ENCODE measurements around the gene ETV5. TPM values are rescaled to one million over a fixed set of nuclear protein-coding genes. Genes with fewer than 3 reads are reported as not detected.
A peak's percentile ranks its signal among the peaks of the same experiment; 100 is the strongest.

ETV5 gene
- 10 to 100 TPM; 15.1 to 26.0 TPM for total RNA-seq
- long read RNA-seq, donor 1, partial matches to known transcripts, result 1 of 3 reads
- long read RNA-seq, donor 1, other reads (novel, unspliced or antisense), result 2 of 3 reads
- long read RNA-seq, donor 2, transcript ETV5-211 (5 exons, 764 nt), result major isoform, 10 of 15 reads
- long read RNA-seq, donor 2, partial matches to known transcripts, result 1 of 15 reads
- long read RNA-seq, donor 2, other reads (novel, unspliced or antisense), result 3 of 15 reads

DNA sequence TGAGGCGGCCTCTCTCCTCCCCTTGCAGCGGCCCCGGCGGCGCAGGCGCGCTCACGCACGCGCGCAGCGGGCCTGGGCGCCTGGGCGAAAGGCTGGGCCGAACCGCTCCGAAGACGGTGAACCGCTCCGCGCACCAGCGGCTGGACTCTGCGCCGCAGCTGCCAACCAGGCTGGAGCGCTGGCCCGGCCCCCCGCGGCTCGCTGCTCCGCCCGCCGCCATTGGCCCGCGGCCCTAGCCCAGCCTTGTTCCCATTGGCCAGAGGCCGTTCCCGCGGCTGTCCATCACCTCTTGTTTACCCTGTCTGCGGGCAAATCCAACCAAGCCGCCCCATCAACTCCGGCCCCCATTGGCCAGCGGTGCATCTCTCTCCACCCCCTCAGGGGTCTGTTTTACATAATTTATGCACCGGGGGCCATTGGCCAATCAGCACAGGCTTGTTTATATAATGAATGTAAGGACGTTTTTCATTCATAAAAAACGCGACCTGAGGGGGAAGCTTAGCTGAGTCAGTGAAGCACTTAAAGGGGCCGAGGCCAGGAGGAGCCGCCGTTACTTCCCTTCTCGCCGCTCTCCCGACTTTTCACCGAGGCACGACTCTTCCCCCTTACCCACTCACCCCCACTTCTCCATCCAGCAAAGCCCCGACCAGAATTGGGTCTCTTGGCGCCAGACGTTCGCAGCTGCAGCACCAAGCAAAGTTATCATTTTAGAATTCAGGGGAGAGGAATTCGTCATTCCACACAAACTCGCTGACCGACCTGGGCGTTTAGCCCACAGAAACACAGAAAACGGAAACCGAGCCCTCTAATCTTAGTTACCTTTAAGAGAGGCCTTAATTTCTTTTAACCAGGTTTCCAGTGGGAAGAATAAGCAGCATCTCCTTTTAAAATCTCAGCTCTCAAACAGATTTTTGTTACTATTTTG, at the start of gene ETV5:
TSS of gene ETV5 (minus strand) at position 149 of the 925 bp plus-strand sequence. CDS start 3,221 bp downstream, outside the sequence.
- intact Hi-C loops (cut with DNase I), result no loop called here
- peak; percentile 100 for DNase-seq (ENCODE audit: low spot score)

DNA sequence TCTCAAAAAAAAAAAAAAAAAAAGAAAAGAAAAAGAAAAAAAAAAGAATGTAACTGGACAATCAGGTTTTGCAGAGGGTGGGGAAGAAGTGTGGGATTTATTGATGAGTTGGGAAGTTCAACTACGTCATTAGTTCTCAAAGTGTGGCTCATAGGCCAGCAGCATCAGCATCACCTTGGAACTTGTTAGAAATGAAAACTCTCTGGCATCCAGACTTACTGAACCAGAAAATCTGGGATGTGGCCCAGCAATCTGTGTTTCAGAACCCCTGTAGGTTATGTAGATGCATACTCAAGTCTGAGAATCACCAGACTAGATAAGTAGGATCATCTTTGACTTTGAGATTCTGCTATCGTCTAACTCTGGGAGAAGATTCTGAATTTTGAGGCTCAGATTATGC, 45.8 kb upstream of the ETV5 start:
- no peak for DNase-seq (ENCODE audit: low spot score)
- intact Hi-C loops (cut with DNase I), result no loop called here

DNA sequence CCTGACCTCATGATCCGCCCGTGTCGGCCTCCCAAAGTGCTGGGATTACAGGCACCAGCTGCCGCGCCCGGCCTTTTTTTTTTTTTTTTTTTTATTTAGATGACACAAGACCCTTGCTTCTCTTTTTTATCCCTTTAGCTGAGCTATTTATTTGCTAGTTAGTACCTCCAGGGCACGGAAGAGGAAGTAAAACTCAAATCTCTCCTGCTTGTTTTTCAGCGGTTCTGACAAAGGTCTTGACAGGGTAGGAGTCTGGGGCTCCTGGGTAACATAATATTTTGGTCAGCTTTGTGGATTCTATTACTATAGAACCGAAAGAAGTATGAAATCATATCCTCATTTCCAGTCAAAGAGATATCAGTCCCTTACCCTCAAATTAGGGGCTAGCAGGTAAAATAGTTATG, 44.0 kb upstream of the ETV5 start:
- no peak for DNase-seq (ENCODE audit: low spot score)
- intact Hi-C loops (cut with DNase I), result no loop called here

DNA sequence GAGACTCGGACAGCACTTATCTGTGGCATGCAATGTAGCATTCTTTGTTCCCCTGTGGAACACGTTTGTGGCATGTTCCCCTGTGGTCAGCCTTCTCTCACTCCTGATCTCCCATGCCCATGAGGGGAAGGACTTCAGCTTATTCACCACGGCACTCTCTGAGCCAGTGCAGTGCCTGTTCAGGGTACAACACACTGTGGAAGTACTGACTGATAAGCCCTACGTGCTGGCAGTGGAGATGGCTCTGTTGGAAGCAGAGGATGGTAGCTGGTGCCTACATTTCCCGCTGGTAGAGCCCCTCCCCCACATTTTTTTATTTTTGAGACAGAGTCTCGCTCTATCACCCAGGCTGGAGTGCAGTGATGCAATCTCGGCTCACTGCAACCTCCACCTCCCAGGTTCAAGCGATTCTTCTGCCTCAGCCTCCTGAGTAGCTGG, 43.5 kb upstream of the ETV5 start:
- DNase-seq (ENCODE audit: low spot score), result no peak
- intact Hi-C loops (cut with DNase I), result no loop called here

DNA sequence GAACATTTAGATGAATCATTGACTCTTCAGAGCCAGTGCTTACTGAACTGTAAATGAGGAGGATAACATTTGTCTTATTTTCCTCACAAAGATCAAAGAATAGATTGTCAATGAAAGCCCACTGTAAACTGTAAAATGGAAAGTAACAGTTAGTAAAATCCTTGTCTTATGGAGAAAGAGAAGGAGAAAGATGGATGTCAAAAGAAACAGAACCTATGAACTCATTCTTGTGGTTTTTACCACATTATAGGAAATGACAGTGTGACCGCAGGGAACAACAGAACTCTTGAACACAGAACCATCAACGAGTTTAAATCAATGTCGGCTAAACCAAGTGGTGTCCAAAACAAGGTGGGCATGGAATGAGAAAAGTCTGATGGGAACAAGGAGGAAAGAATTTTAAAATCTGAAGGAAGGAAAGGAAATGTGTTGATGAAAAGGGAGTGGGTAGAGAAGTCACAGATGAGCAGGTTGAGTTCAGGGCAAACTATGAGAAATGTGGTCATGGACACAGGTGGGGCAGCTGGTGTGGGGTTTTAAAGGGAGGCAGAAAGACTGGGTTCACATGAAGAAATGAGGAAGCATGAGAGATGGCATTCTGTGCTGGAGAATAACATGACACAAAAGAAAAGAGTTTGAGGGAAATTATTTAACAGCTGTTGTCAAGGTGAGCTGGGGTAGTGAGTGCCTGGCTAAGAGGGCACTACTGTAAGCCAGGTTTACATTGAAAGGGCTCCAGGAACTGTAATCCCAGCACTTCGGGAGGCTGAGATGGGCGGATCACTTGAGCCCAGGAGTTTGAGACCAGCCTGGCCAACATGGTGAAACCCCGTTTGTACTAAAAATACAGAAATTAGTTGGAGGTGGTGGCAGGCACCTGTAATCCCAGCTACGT, 42.4 kb upstream of the ETV5 start:
- DNase-seq (ENCODE audit: low spot score), result no peak
- intact Hi-C loops (cut with DNase I), result no loop called here

DNA sequence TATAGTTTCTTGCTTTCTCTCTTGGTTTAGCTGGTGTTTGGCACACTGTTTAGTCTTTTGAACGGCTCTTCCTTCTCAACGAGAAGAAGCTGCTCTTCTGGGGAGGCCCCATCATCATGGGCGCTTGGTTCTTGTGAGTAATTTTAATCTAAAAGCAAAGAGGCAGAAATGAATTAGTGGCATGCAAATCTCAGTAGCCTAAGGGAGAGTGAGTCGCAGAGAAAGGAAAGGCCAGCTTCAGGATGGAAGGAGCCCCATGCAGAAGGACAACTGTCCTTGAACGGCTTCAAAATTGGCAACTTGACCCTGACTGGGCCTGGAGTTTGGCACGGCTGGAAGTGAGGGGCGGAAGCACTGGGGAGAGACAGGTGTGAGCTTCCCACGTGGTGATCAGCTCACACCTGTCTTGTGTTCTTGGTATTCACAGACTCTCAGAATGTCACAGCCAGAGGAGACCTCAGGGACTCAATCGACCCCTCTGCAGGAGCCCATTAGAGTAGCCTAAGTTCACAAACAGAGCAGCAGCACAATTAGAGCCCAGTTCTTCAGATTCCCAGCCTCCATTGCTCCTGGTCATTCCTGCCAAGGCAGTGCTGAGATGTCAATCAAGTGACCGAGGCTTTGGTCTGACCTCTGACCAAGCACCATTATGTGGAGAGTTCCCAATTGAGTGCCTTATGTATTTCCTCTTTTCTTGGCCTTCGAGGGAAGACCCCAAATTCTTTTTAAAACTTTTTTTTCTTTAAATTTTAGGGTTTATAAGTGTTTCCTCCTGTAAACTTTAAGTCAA, 41.3 kb upstream of the ETV5 start:
- DNase-seq (ENCODE audit: low spot score), result no peak
- intact Hi-C loops (cut with DNase I), result no loop called here

DNA sequence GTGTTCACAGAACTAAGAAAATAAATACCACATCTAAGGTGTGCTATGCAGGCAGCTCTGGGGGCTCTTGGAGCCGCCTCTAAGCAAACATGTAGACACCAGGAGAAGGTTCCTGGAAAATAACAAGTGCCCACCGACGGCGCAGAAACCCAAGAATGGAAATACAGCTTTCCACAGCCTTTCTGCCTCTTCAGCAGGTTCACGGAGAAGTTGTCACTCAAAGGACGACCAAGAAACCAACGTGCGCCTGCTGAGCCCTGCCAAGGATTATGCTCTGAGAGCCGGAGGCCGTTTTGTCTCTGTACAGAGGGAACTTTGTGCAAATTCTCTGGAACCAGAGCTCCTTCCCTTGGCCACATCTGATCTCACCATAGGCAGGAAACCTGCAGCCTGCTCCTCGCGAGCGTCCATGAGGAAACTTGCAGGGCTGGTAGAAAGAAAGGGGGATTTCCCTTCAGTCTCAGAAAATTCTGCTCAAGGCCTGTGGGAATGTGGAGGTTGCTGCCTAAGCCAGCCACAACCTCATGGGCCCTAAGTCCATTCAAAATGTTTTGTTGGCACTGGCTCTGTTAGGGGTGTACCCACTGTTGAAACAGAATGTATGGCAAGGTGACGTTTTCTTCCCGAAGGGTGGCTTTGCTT, 40.6 kb upstream of the ETV5 start:
- intact Hi-C loops (cut with DNase I), result no loop called here
- no peak for DNase-seq (ENCODE audit: low spot score)

DNA sequence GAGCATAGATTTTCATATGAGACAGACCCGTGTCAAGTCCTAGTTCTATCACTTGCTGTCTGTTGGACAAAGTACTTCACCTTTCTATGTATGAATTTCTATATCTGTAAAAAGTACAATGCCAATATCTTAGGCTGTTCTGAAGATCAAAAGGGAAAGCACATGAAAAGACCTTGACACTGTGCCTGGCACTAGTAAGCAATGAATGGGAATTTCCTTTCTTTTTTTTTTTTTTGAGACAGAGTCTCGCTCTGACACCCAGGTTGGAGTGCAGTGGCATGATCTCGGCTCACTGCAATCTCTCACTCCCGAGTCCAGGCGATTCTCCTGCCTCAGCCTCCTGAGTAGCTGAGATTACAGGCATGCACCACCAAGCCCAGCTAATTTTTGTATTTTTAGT, 35.4 kb upstream of the ETV5 start:
- no peak for DNase-seq (ENCODE audit: low spot score)
- intact Hi-C loops (cut with DNase I), result no loop called here

DNA sequence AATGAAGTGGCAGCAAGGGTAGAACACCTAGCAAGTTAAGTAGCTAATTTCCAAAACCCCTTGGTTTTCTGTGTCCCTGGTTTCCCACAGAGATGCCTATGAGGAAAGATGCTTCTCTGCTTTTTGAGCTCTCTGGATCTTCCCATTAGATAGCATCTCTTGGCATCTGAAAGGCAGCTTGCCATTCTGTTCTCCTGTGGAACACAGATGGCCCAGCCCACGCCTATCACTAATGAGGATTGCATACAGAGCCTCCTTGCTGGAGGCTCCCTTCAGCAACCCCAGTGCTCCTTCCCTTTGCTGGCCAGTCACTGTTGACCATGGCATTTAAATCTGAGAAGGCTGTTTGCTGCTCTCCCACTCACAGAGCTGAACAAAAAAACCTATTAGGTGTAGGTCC, 34.4 kb upstream of the ETV5 start:
- intact Hi-C loops (cut with DNase I), result no loop called here
- no peak for DNase-seq (ENCODE audit: low spot score)

DNA sequence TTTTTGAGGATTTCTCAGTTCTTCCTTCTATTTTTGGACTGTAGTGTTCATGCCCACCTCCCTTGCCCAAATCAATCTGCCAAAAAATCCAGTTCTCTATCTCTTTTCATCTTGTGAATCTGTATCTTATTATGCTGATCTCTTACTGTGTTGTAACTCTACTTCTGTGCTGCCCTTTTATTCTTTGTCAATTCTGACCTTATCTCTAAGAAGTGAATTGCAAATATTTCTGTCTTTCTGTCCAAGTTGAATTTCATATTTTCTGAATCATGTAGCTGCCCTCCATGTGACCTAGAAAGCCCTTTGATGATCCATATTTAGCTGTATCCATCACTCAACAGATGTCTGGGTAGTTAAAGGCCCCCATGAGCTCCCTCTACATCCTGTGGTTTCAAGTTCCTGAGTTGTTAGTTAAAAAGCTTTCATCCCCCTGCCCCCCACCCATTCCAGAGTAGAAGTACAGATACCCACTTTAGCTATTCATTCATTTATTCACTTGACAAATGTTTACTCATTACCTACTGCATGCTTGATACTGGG, 33.6 kb upstream of the ETV5 start:
- no peak for DNase-seq (ENCODE audit: low spot score)
- intact Hi-C loops (cut with DNase I), result no loop called here

DNA sequence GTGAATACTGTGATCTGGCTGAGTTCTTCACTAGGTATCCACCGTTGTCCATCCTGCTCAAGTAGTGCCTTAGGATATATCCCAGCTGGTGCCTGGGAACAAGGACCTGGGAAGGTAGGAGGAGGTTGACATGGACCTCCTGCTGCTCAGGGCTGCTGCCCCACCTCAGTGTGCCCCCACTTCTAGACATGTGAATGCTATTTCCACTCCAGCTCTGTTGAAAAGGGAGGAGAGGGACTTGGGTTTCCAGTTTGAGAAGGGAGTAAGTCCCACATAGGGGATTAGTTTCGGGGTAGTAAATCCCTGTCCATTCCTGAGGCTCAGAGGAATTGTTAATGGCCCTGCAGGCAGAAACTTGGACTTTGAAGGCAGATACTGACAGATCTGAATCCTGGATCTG, 32.9 kb upstream of the ETV5 start:
- no peak for DNase-seq (ENCODE audit: low spot score)
- intact Hi-C loops (cut with DNase I), result no loop called here

DNA sequence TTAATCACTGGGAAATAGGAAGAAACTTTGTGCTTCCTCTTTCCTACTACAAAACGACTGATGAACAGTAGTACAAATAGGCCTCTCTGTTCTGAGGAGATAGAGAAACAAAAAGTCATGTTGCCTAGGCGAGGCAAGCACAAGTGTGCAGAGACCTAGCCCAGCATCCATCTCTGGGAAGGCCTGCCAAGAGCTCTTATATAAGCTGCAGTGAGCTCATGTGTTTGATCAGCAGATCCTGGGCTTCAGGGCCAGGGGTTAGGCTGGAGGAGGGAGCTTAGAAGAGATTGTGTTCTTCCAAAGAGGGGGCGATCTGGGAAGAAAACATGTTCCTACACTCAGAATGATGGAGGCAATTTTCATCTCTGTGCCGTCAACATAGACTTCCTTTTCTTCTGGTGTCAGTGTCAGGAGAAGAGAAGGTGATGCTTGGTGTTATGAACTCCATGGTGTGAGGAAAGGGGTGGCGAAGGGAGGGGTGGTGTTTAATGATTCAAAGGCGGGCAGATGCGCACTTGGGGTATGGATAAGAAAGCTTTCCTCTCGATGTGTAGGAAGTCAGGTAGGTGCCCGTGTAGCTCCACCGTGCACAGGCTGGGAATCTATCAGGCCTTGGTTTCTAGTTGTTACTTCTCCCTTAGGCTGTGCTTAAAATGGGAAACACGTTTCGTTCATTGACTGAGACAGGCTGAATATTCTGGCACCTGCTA, 29.5 kb upstream of the ETV5 start:
- DNase-seq (ENCODE audit: low spot score), result no peak
- intact Hi-C loops (cut with DNase I), result no loop called here

DNA sequence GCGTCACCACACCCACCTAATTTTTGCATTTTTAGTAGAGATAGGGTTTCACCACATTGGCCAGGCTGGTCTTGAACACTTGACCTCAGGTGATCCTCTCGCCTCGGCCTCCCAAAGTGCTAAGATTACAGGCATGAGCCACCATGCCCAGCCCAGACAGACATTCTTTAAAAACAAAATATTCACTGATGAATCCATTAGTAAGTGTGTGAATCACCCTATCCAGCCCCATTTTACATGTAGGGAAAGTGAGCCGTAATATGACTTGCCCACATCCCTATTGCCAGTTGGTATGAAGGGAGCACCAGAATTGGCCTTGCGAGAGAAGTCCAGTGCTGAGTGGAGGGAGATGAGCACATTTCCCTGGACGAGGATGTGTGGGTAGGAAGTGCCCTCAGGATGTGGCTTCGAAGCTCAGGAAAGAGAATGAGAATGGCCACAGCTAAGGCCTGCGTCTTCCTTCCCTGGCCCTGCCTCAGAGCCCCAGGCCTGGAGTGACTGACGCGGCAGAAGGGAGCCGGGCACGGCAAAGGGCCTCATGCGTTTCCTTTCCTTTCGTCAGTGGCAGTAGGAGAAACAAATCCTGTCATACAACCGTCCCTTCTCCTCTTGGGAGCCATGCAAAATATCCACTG, 28.3 kb upstream of the ETV5 start:
- intact Hi-C loops (cut with DNase I), result no loop called here
- no peak for DNase-seq (ENCODE audit: low spot score)

DNA sequence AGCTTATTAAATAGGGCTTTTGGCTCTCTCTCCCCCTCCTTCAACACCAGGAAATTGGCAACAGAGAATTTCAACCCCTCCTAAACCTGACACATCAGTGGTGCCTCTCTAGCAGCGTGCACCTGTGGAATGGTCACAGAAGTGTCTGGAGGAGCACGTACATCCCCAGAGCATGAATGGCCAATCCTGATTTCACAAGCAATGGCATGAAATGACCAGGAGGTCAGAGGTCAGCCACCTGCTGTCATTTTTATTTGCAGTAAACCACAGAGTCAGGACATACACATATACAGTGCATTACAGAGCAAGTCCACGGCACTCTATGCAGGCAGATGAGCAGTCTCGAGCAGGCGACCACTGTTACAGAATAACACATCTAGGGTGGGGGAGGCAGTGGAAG, 25.1 kb upstream of the ETV5 start:
- DNase-seq (ENCODE audit: low spot score), result no peak
- intact Hi-C loops (cut with DNase I), result no loop called here

DNA sequence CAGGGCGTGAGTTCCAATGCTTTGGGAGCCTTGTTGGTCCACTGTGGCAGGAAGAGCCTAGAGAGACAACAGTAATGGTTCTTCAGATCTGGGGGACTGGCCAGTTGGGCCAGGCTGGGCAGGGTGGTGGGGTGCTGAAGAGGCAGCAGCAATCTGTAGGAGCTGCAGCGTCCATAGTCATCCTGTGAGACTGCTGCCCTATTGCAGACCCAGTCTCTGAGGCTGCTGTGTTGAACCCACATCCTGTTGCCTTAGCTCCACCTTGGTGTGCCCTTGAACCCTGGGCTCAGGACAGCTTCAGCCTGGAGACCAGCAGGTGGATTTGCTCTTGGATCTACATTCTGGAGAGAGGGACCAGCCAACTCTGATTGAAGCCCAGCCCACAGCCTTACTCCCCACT, 23.6 kb upstream of the ETV5 start:
- intact Hi-C loops (cut with DNase I), result no loop called here
- DNase-seq (ENCODE audit: low spot score), result no peak

DNA sequence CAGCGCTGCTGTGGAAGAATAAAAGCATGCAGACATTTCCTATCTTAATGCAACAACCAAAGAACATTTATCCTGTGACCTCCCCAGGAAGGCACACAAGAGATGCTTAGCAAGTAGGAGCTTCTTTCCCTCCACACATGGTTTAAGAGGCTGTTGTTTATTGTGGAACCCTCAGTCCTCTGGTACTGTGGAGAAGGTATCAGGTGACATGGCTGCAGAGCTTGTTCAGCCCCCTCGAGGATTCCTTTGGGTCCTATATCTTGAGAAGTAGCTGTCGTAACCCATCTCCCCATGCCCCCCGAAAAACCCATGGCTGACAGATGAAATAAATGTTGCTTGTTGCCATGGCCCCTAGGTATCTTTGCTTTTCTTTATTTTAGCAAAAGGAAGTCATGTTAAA, 20.3 kb upstream of the ETV5 start:
- DNase-seq (ENCODE audit: low spot score), result no peak
- intact Hi-C loops (cut with DNase I), result no loop called here

DNA sequence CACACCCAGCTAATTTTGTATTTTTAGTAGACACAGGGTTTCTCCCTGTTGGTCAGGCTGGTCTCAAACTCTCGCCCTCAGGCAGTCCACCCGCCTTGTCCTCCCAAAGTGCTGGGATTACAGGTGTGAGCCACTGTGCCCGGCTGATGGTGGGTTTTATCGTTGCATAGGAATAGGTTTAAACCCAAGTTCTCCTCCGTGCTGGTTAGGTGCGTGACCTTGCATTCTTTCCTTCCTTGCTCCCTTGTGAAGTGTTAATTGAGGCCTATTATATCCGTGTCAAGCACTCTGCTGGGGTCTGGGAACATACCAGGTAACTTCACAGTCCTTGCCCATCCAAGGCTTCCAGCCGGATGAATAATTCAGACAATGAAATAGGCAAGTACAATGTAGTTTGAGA, 19.3 kb upstream of the ETV5 start:
- DNase-seq (ENCODE audit: low spot score), result no peak
- intact Hi-C loops (cut with DNase I), result no loop called here

Data from posterior vena cava (tissue), 2 donors.